IPS-20b (cell line): ENCODE data around the gene LRP4.

ENCODE experiments used
- H3K27ac ChIP-seq: one replicate; pipeline ENCODE4 v1.5.1; 2013; ENCODE audit warnings: low read length
- H3K27me3 ChIP-seq: 2 replicates; pipeline ENCODE4 v1.6.1; 2013; ENCODE audit warnings: mild to moderate bottlenecking, low read length, inconsistent platforms; ENCODE audit not compliant: insufficient read depth
- H3K36me3 ChIP-seq: 2 replicates; pipeline ENCODE4 v1.6.1; 2013; ENCODE audit warnings: low read depth, mild to moderate bottlenecking, inconsistent platforms, low read length, moderate library complexity; ENCODE audit not compliant: insufficient read depth
- H3K4me1 ChIP-seq: 2 replicates; pipeline ENCODE4 v1.6.1; 2013; ENCODE audit warnings: mild to moderate bottlenecking, control low read depth, inconsistent platforms, low read length, moderate library complexity; ENCODE audit not compliant: insufficient read depth
- H3K4me3 ChIP-seq: 2 replicates; pipeline ENCODE4 v1.5.1; 2013; ENCODE audit warnings: mild to moderate bottlenecking, low read length, inconsistent platforms
- H3K9ac ChIP-seq: 2 replicates; pipeline ENCODE4 v1.6.1; 2013; ENCODE audit warnings: low read depth, mild to moderate bottlenecking, inconsistent platforms, low read length, moderate library complexity
- H3K9me3 ChIP-seq: 2 replicates; pipeline ENCODE4 v1.6.1; 2013; ENCODE audit warnings: mild to moderate bottlenecking, low read depth, low read length, inconsistent platforms; ENCODE audit not compliant: insufficient read depth

LRP4 gene

DNA sequence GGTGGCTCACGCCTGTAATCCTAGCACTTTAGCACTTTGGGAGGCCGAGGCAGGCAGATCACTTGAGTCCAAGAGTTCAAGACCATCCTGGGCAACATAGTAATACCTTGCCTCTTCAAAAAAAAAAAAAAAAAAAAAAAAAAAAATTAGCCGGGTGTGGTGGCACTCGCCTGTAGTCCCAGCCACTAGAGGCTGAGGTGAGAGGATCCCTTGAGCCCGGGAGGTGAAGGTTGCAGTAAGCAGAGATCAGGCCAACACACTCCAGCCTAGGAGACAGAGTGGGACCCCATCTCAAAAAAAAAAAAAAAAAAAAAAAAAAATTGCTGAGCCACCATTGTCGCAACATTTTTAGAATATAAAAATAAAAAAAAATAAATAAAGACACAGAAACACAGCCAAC is 79.8 kb downstream of the LRP4 start:
- Histone ChIP-seq H3K27ac (no peak overlapping the region), H3K9me3 (no peaks in the 10 kb centered on the region), H3K9ac (no peak overlapping the region), H3K4me1 (peaks cover 13% of the 10 kb centered on the region; the same call in 1 of the 2 replicates), H3K27me3 (no peaks in the 10 kb centered on the region), H3K4me3 (no peak overlapping the region), H3K36me3 (peaks cover 8% of the 10 kb centered on the region; the same call in 1 of the 2 replicates)

DNA sequence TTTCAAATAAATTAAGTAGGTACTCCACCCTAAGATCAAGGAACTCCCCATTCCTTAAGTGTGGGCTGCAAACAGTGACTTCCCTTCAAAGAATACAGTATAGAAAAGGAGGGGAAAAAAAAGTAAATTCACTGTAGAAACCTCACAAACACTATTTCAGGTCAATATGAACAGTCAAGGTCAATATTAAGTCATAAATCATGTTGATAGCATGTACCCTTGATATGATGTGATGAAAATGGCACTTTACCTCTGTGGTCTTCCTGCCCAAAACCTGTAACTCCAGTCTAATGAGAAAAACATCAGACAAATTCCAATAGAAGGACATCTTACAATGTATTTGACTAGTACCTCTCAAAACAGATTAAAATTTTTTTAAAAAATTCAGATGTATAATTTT is 80.5 kb downstream of the LRP4 start:
- Histone ChIP-seq H3K9me3 (no peaks in the 10 kb centered on the region), H3K36me3 (peaks cover 8% of the 10 kb centered on the region; the same call in 1 of the 2 replicates), H3K4me3 (no peak overlapping the region), H3K9ac (no peak overlapping the region), H3K27me3 (no peaks in the 10 kb centered on the region), H3K27ac (no peak overlapping the region), H3K4me1 (peaks cover 10% of the 10 kb centered on the region; the same call in 1 of the 2 replicates)

DNA sequence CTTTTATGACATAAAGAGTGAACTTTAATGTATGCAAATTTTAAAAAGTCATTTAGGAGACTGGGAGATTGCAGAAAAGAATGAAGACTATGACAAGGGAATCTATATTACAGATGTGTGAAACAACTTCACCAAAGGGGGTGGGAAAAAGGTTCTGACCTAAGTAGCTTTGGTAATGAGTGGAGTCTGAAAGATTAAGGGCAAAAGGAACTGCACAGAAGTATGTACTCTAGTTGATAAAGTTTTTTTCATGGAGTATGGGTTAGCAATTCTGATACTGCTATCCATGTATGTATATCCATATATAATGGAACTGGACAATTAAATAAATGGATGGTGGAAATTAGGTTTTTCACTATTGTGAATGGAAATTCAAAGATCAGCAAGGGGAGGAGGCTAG is 81.5 kb downstream of the LRP4 start:
- no peak overlapping the region for H3K4me3 ChIP-seq
- H3K36me3 ChIP-seq: peaks cover 8% of the 10 kb centered on the region; the same call in 1 of the 2 replicates
- peaks cover 10% of the 10 kb centered on the region; the same call in 1 of the 2 replicates for H3K4me1 ChIP-seq
- no peak overlapping the region for H3K27ac ChIP-seq
- no peaks in the 10 kb centered on the region for H3K9me3 ChIP-seq
- H3K9ac ChIP-seq: no peak overlapping the region
- no peaks in the 10 kb centered on the region for H3K27me3 ChIP-seq

- peaks cover 10% of the 10 kb centered on the region; the same call in 1 of the 2 replicates for H3K4me1 ChIP-seq
- H3K27ac ChIP-seq: no peak overlapping the region
- H3K4me3 ChIP-seq: no peak overlapping the region
- peaks cover 8% of the 10 kb centered on the region; the same call in 1 of the 2 replicates for H3K36me3 ChIP-seq
- H3K9me3 ChIP-seq: no peaks in the 10 kb centered on the region
- H3K27me3 ChIP-seq: no peaks in the 10 kb centered on the region
- H3K9ac ChIP-seq: no peak overlapping the region
These were observed 81.9 kb downstream of the LRP4 start for GRCh38 chr11:46836431-46836830.

DNA sequence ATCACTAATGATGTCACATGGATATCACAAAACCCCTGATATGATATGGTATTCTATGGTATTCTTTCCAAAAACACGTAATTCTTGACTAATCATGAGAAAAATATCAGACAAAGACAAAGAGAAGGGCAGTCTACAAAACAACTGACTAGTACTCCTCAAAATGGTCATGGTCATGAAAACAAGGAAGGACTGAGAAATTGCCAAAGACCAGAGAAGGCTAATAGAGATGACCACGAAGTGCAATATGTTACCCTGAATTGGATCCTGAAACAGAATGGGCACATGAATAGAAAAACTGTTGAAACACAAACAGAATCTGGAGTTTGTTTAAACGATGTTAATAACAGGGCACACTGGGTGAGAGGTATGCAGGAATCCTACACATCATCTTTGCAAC is 82.5 kb downstream of the LRP4 start:
- no peaks in the 10 kb centered on the region for H3K9me3 ChIP-seq
- H3K9ac ChIP-seq: no peak overlapping the region
- no peaks in the 10 kb centered on the region for H3K27me3 ChIP-seq
- H3K36me3 ChIP-seq: peaks cover 8% of the 10 kb centered on the region; the same call in 1 of the 2 replicates
- H3K4me3 ChIP-seq: peak overlapping the region; percentile 17; the same call in 1 of the 2 replicates
- H3K27ac ChIP-seq: no peak overlapping the region
- peaks cover 10% of the 10 kb centered on the region; the same call in 1 of the 2 replicates for H3K4me1 ChIP-seq

DNA sequence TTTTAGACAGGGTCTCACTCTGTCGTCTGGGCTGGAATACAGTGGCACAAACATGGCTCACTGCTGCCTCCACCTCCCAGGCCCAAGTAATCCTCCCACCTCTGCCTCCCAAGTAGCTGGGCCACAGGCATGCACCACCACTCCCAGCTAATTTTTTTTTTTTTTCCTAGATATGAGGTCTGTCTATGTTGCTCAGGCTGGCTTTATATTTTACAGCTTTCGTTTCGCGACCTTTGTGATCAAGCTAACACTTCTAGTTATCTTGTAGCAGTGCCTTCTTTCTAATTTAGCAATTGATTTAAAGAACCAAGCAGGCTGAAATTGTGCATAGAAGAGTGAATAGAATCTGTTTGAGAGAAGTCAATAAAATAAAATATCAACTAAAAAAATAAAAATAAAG is 83.5 kb downstream of the LRP4 start:
- Histone ChIP-seq H3K27ac (no peak overlapping the region), H3K4me3 (no peak overlapping the region), H3K9ac (no peak overlapping the region), H3K27me3 (no peaks in the 10 kb centered on the region), H3K4me1 (peaks cover 10% of the 10 kb centered on the region; the same call in 1 of the 2 replicates), H3K9me3 (no peaks in the 10 kb centered on the region), H3K36me3 (no peaks in the 10 kb centered on the region)

DNA sequence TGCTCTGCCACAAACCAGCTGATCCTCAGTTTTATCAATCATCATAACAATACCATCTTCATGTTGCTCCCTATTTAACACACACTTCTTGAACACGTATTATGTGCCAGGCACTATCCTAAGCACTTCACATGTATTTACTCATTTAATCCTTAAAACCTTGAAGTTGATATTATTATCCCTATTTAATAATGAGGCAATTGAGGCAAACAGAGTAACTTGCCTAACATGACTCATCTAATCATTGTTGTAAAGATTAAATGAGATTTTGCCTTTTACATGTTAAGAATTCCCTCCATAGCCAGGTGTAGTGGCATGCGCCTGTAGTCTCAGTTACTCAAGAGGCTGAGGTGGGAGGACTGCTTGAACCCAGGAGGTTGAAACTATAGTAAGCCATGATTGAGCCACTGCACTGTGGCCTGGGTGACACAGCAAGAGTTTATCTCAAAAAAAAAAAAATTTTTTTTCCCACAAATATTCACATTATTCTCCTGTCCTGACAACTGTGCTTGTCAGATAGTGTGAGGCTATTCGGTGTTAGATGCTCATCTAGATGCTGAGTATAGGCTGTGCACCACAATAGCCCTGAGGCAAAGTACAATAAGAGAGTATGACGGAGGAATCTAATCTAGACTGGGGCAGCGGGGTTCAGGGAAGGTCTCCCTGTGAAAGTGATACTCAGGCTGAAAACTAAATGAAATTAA is 85.7 kb downstream of the LRP4 start:
- H3K9ac ChIP-seq: no peak overlapping the region
- H3K27ac ChIP-seq: no peak overlapping the region
- H3K4me3 ChIP-seq: no peak overlapping the region
- H3K27me3 ChIP-seq: no peaks in the 10 kb centered on the region
- H3K4me1 ChIP-seq: peaks cover 13% of the 10 kb centered on the region; the same call in 1 of the 2 replicates
- no peaks in the 10 kb centered on the region for H3K36me3 ChIP-seq
- no peaks in the 10 kb centered on the region for H3K9me3 ChIP-seq

DNA sequence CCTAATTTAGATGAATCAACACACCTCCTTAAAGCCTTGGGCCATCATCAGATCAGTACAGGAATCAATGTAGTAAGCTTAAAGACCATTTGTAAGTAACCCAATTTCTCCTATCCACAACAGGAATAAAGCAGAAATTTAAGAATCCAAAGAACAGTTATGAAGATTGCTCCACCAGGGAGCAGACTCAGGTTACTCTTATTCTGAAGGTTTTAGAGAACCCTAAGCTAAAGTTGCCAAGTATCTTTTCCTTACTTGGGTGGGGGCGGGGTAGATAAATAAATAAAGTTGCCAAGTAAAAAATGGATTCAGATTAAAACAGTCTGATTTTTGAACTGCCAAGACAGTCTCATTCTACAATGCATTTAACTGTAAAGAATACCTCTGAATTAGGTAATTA is 90.4 kb downstream of the LRP4 start:
- no peak overlapping the region for H3K27ac ChIP-seq
- H3K4me3 ChIP-seq: no peak overlapping the region
- peaks cover 13% of the 10 kb centered on the region for H3K4me1 ChIP-seq

DNA sequence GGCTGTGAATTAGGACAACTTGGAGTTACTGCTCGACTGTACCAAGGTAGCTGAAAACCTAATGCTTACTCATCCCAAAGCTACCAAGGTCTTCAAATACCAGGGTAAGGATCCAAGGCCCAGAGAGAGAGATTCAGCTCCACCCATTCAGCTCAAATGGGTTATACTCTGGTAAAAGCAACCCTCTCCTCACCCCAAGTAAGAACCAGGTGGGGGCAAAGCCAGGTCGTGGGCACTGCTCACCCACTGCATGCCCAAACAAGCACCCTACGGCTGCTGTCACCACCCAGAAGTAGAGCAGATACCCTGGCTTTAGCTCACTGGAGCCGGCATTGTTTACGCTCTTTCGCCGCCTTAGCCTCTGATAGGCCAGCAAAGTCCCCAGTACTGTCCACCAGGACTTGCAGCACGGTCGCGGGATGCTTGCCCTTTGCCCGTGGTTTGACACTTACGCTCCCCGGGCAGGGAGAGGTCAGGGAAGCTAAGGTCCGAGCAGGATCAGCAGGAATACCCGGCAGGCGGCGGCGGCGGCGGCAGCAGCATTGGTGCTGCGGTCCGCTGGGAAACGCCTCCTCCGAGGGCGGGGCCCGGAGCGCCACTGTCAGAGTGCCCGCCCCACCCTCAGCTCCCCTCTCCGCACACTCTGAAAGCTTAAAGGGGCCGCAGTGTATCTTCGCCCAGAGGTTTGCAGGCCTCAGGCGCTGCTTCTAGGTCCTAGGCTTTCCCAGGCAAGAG is 91.9 kb downstream of the LRP4 start:
- Histone ChIP-seq H3K4me1 (peaks cover 13% of the 10 kb centered on the region), H3K27ac (no peak overlapping the region), H3K27me3 (no peaks in the 10 kb centered on the region), H3K4me3 (peak overlapping the region; percentile 77), H3K36me3 (no peaks in the 10 kb centered on the region), H3K9me3 (no peaks in the 10 kb centered on the region), H3K9ac (peak overlapping the region; percentile 64; the same call in 1 of the 2 replicates)

More for the DNA sequence above, 90.4 kb downstream of the LRP4 start:
- no peaks in the 10 kb centered on the region for H3K27me3 ChIP-seq
- no peaks in the 10 kb centered on the region for H3K9me3 ChIP-seq
- no peak overlapping the region for H3K9ac ChIP-seq
- H3K36me3 ChIP-seq: no peaks in the 10 kb centered on the region

DNA sequence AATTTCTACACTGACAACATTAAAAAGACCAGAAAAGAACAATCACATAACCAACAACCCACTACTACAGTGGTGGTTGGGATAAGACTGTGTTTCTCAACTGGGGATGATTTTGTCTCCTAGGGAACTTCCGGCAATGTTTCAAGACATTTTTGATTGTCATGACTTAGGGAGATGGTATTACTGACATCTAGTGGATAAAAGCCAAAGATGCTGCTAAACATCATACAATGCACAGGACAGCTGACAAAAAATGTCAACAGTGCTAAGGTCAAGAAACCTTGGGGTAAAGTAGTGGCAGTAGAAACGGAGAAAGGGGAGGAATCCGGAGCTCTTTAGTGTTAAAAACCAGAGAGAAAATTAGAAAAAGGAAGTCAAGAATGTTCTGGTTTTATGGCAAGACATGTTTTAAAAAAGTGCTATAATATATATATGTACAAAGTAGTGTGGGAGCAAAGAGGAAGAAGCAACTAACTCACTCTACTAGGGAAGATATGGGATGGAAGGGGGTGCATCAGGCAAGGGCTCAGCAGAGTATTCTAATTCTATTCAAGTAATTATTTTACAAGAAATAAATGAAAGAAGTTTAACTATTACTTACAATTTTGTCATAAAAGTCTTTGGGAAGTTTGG is 109.4 kb downstream of the LRP4 start:
- H3K4me1 ChIP-seq: no peaks in the 10 kb centered on the region
- no peak overlapping the region for H3K4me3 ChIP-seq
- H3K27me3 ChIP-seq: no peaks in the 10 kb centered on the region
- H3K36me3 ChIP-seq: peaks cover 74% of the 10 kb centered on the region
- no peaks in the 10 kb centered on the region for H3K9me3 ChIP-seq
- H3K9ac ChIP-seq: no peak overlapping the region
- H3K27ac ChIP-seq: no peak overlapping the region
